ENCODE measurements around the gene SLC35C1. TPM values are rescaled to one million over a fixed set of nuclear protein-coding genes. Genes with fewer than 3 reads are reported as not detected.
A peak's percentile ranks its signal among the peaks of the same experiment; 100 is the strongest.
"Not testable (repeated sequence)": the region's sequence is repeated elsewhere in the genome, so short reads cannot be mapped to it uniquely, and the experiment has no call there.

Gene SLC35C1
- total and polyA plus RNA-seq, 9 of the 15 experiments (the other 6 are each of a cell fraction or from before 2014, with no cell fraction given): 0.65 to 13.1 (median 2.4) TPM

DNA sequence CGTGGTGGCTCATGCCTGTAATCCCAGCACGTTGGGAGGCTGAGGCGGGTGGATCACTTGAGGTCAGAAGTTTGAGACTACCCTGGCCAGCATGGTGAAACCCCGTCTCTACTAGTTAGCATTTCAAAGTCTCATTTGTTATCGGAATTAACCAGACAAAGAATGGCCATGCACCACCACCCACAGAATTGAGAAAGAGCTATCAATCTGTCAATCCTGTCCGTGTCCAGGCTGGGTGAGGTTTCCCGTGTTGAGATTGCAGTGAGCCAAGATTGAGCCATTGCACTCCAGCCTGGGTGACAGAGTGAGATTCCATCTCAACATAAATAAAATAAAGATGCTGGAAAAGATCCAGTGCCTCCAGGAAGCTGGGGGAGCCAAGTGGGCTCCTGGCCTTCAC, 21.5 kb downstream of the SLC35C1 start (continued):
- peak; percentile 89 to 100 for TF ChIP-seq HDAC1 (IDR thresholded peaks at IDR 0.05)
- TF ChIP-seq NEUROD1 (IDR thresholded peaks at IDR 0.05; ENCODE audit: borderline replicate concordance, low read depth, low read length, partially characterized antibody): peak; percentile 63
- peak; percentile 19; the same call in 1 of the 2 replicates for TF ChIP-seq ZKSCAN1 (IDR thresholded peaks at IDR 0.05; ENCODE audit: low read depth, low read length)
- peak; percentile 98 for TF ChIP-seq CBFA2T3 (IDR thresholded peaks at IDR 0.05)
- peak; percentile 89 for TF ChIP-seq ETV1 (tag; conservative IDR thresholded peaks at IDR 0.05; ENCODE audit: low read depth)
- peak; percentile 86 for TF ChIP-seq PYGO2 (tag; IDR thresholded peaks at IDR 0.05)
- 0 out of 2 replicates have a peak, but pooled peaks have one; percentile 41 for TF ChIP-seq SREBF2 (CRISPR knock-in tag; IDR thresholded peaks at IDR 0.05)
- TF ChIP-seq THRB (CRISPR knock-in tag; conservative IDR thresholded peaks at IDR 0.05): 0 out of 2 replicates have a peak, but pooled peaks have one; percentile 67
- TF ChIP-seq TBL1XR1 (IDR thresholded peaks at IDR 0.05; ENCODE audit: low read length in 2 of 2): peak in 1 of 2 experiments; percentile 90; a peak in 2 of 4 replicates
- not testable (repeated sequence) for TF ChIP-seq NR2C2, NR4A1 (CRISPR knock-in tag; IDR thresholded peaks at IDR 0.05)
- TF ChIP-seq NR2C2 (tag; IDR thresholded peaks at IDR 0.05): peak; percentile 72
- TF ChIP-seq HMG20A (CRISPR knock-in tag; conservative IDR thresholded peaks at IDR 0.05): peak; percentile 91
- TF ChIP-seq ZBTB11 (CRISPR knock-in tag; IDR thresholded peaks at IDR 0.05): 0 out of 6 replicates have a peak, but pooled peaks of 1 of the 3 experiments have one; percentile 38
- TF ChIP-seq NRF1 (conservative IDR thresholded peaks at IDR 0.05 in 1 of 2, IDR thresholded peaks at IDR 0.05 in 1 of 2): peak in 1 of 2 experiments; percentile 12; a peak in 1 of 4 replicates
- peak in 1 of 2 experiments; percentile 82; a peak in 2 of 4 replicates for TF ChIP-seq MNT (conservative IDR thresholded peaks at IDR 0.05)
- peak; percentile 66; the same call in 1 of the 2 replicates for TF ChIP-seq BCL6 (CRISPR knock-in tag; IDR thresholded peaks at IDR 0.05)
- TF ChIP-seq GABPB1 (CRISPR knock-in tag; IDR thresholded peaks at IDR 0.05): 0 out of 2 replicates have a peak, but pooled peaks have one; percentile 31
- TF ChIP-seq CCNT2 (IDR thresholded peaks at IDR 0.05; ENCODE audit: borderline replicate concordance, extremely low read depth, insufficient read length, low read depth, low read length): peak; percentile 25
- TF ChIP-seq KLF16 (IDR thresholded peaks at IDR 0.05): peak; percentile 89
- peak; percentile 84 for TF ChIP-seq NR4A1 (tag; IDR thresholded peaks at IDR 0.05)
- TF ChIP-seq PML (IDR thresholded peaks at IDR 0.05; ENCODE audit: low read length): peak; percentile 90
- peak; percentile 48; the same call in 1 of the 2 replicates for TF ChIP-seq BACH1 (tag; IDR thresholded peaks at IDR 0.05)

Measured in K562 (cell line).